MM.1S (cell line): ENCODE data around the gene SLC45A1.

ENCODE experiments used
- DNase-seq: peaks from one replicate; pipeline ENCODE4 v3.0.0-alpha.2; 2015
- H2AFZ ChIP-seq: fragments of 300-600 bp; sonication (generic); 2 replicates; pipeline ENCODE4 v1.6.0; 2016; ENCODE audit warnings: antibody characterized with exemption, low read length
- H3F3A ChIP-seq: fragments of 300-600 bp; sonication (generic); 2 replicates; pipeline ENCODE4 v1.6.1; 2016; ENCODE audit warnings: mild to moderate bottlenecking, antibody characterized with exemption, low read length, moderate library complexity, mixed read lengths; ENCODE audit not compliant: insufficient read depth
- H3K27ac ChIP-seq: fragments of 300-600 bp; sonication (generic); 2 replicates; pipeline ENCODE4 v1.5.1; 2016; ENCODE audit warnings: mild to moderate bottlenecking, low read length
- H3K27me3 ChIP-seq: fragments of 300-600 bp; sonication (generic); replicated peaks from 2 replicates; pipeline ENCODE4 v1.6.0; 2016; ENCODE audit warnings: low read length; ENCODE audit not compliant: insufficient read depth
- H3K36me3 ChIP-seq: fragments of 300-600 bp; sonication (generic); replicated peaks from 2 replicates; pipeline ENCODE4 v1.6.1; 2016; ENCODE audit warnings: mild to moderate bottlenecking, low read length, mixed read lengths; ENCODE audit not compliant: insufficient read depth
- H3K4me1 ChIP-seq: fragments of 300-600 bp; sonication (generic); 2 replicates; pipeline ENCODE4 v1.6.1; 2016; ENCODE audit warnings: low read length, mixed read lengths
- H3K4me2 ChIP-seq: fragments of 300-600 bp; sonication (generic); 2 replicates; pipeline ENCODE4 v1.6.0; 2016; ENCODE audit warnings: low read depth, low read length
- H3K4me3 ChIP-seq: fragments of 300-600 bp; sonication (generic); 2 replicates; pipeline ENCODE4 v1.5.1; 2016; ENCODE audit warnings: low read length, mixed read lengths
- H3K79me2 ChIP-seq: fragments of 300-600 bp; sonication (generic); 2 replicates; pipeline ENCODE4 v1.6.1; 2016; ENCODE audit warnings: mixed run types, low read length, mixed read lengths
- H3K9ac ChIP-seq: fragments of 300-600 bp; sonication (generic); 2 replicates; pipeline ENCODE4 v1.6.1; 2016; ENCODE audit warnings: low read length, mixed read lengths
- H3K9me2 ChIP-seq: fragments of 300-600 bp; sonication (generic); replicated peaks from 2 replicates; pipeline ENCODE4 v1.6.1; 2016; ENCODE audit warnings: mild to moderate bottlenecking, low read length, mixed read lengths; ENCODE audit not compliant: insufficient read depth
- H3K9me3 ChIP-seq: fragments of 300-600 bp; sonication (generic); replicated peaks from 2 replicates; pipeline ENCODE4 v1.6.1; 2016; ENCODE audit warnings: mild to moderate bottlenecking, low read length, mixed read lengths; ENCODE audit not compliant: insufficient read depth
- H4K20me1 ChIP-seq: fragments of 300-600 bp; sonication (generic); 2 replicates; pipeline ENCODE4 v1.6.1; 2016; ENCODE audit warnings: mild to moderate bottlenecking, low read length, moderate library complexity, mixed read lengths; ENCODE audit not compliant: insufficient read depth
- CTCF ChIP-seq: fragments of 300-600 bp; sonication (generic); IDR thresholded peaks from 2 replicates; pipeline ENCODE4 v1.5.1; 2016; ENCODE audit warnings: antibody characterized with exemption, low read length, mixed read lengths
- EZH2 ChIP-seq: fragments of 300-600 bp; sonication (generic); optimal IDR thresholded peaks from 2 replicates; pipeline ENCODE3; 2017; ENCODE audit warnings: low read depth, mild to moderate bottlenecking, antibody characterized with exemption, low read length, mixed read lengths
- EZH2phosphoT487 ChIP-seq: fragments of 300-600 bp; sonication (generic); IDR thresholded peaks from 2 replicates; pipeline ENCODE4 v1.6.1; 2018; ENCODE audit warnings: antibody characterized with exemption, low read length

The SLC45A1 gene

GRCh38 chr1:8363767-8364301 is 45.9 kb downstream of the SLC45A1 start:
- Histone ChIP-seq H3K9me3 (no peaks in the 10 kb centered on the region), H2AFZ (no peak overlapping the region), H3K9ac (no peak overlapping the region), H3K4me3 (no peak overlapping the region), H3F3A (no peaks in the 10 kb centered on the region), H3K9me2 (no peaks in the 10 kb centered on the region), H3K36me3 (no peaks in the 10 kb centered on the region), H4K20me1 (no peaks in the 10 kb centered on the region), H3K27ac (no peak overlapping the region), H3K4me1 (no peaks in the 10 kb centered on the region), H3K27me3 (no peaks in the 10 kb centered on the region), H3K4me2 (no peak overlapping the region), H3K79me2 (no peaks in the 10 kb centered on the region)
- DNase-seq, result no peak
- TF ChIP-seq EZH2 (no peak), EZH2phosphoT487 (no peak), CTCF (no peak)

- Histone ChIP-seq H3K27ac (no peak overlapping the region), H3K9ac (no peak overlapping the region), H3K9me3 (no peaks in the 10 kb centered on the region), H3K9me2 (no peaks in the 10 kb centered on the region), H2AFZ (no peak overlapping the region), H3F3A (no peaks in the 10 kb centered on the region), H4K20me1 (no peaks in the 10 kb centered on the region), H3K4me2 (no peak overlapping the region), H3K79me2 (no peaks in the 10 kb centered on the region), H3K4me1 (no peaks in the 10 kb centered on the region), H3K27me3 (no peaks in the 10 kb centered on the region), H3K36me3 (no peaks in the 10 kb centered on the region), H3K4me3 (no peak overlapping the region)
- TF ChIP-seq EZH2 (no peak), EZH2phosphoT487 (no peak), CTCF (no peak)
- DNase-seq, result no peak
Measured at GRCh38 chr1:8364528-8365442, 46.9 kb downstream of the SLC45A1 start.

GRCh38 chr1:8365661-8366362 is 47.9 kb downstream of the SLC45A1 start:
- Histone ChIP-seq H4K20me1 (no peaks in the 10 kb centered on the region), H3K4me3 (no peak overlapping the region), H3K9me3 (no peaks in the 10 kb centered on the region), H3K9ac (no peak overlapping the region), H2AFZ (no peak overlapping the region), H3K4me2 (no peak overlapping the region), H3K9me2 (no peaks in the 10 kb centered on the region), H3K4me1 (no peaks in the 10 kb centered on the region), H3F3A (no peaks in the 10 kb centered on the region), H3K27me3 (no peaks in the 10 kb centered on the region), H3K36me3 (no peaks in the 10 kb centered on the region), H3K27ac (no peak overlapping the region), H3K79me2 (no peaks in the 10 kb centered on the region)
- DNase-seq, result no peak
- TF ChIP-seq EZH2phosphoT487 (no peak), CTCF (no peak), EZH2 (no peak)
